SK-N-MC (cell line): ENCODE measurements around the gene PILRA.
"Not testable (repeated sequence)": the region's sequence is repeated elsewhere in the genome, so short reads cannot be mapped to it uniquely, and the experiment has no call there.

Experiments
- EZH2 ChIP-seq: fragments of 200-600 bp; sonication (generic); IDR thresholded peaks from one replicate; pipeline ENCODE4 v1.6.1; 2017; ENCODE audit warnings: antibody characterized with exemption
- POLR2AphosphoS5 ChIP-seq: IDR thresholded peaks from 2 replicates; pipeline ENCODE4 v1.6.1; 2012; ENCODE audit warnings: mild to moderate bottlenecking, low read depth, low read length, borderline replicate concordance

DNA sequence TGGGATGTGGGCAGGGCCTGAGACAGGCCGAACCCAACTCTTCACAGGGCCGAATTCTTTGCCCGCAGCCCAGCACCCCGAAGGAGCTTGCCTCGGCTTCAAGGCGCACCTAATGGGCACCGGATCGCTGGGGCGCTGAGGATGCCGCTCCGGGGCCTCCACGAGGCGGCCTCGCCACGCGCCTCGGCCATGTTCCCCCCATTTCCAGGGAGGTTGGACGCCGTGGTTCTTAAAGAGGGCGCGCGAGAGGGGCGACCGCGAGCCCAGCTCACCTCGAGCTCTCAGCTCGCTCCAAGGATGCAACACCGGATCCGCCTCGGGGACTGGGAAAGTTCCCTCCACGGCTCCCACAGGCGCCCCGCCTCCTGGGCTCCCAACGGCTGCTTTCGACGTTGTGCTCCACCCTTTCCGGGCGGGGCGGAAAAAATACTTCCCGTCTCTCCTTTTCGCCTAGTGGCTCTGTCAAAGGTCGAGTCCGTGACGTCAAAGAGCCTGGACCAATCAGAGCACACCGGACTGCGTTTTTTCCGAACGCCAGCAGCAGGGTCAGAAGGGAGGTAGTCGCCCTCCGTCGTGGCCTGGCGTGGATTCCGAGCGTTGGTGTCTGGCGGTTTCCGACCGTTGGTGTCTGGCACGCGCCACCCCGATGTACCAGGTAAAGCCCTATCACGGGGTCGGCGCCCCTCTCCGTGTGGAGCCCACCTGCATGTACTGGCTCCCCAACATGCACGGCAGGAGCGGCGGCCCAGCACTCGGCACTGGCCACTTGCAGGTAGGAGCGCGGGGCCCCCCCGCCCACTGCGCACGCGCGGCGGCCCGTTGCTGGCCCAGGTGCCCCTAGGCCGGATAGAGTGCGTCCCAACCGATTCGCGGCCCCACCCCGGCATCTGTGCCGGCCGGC lies 37.5 kb upstream of the PILRA start:
- TF ChIP-seq EZH2, result not testable (repeated sequence)
- peak; percentile 89 for TF ChIP-seq POLR2AphosphoS5
